Measurements from ENCODE around the gene CPTP. TPM values are rescaled to one million over a fixed set of nuclear protein-coding genes. Genes with fewer than 3 reads are reported as not detected.

CPTP gene
- total RNA-seq, 1 donor from 2014 or later, result 21.6 TPM

DNA sequence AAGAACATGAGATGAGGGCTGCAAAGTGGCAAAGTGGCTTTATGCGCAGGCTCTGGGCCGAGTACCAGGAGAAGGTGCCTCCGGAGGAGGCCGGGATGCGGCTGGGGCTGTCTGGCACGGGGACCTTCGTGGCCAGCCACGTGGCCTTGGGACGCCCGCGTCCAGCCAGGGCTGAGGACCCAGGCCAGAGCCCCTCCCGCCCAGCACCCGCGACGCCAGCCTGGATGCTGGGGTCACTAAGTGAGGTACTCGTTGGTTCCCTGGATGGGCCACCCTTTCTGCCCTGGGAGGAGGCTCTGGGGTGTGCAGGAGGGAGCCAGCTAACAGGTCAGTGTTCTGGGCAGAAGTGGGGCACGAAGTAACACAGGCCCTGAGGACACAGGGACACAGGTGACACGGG, 31.8 kb upstream of the CPTP start:
- no peak for DNase-seq

DNA sequence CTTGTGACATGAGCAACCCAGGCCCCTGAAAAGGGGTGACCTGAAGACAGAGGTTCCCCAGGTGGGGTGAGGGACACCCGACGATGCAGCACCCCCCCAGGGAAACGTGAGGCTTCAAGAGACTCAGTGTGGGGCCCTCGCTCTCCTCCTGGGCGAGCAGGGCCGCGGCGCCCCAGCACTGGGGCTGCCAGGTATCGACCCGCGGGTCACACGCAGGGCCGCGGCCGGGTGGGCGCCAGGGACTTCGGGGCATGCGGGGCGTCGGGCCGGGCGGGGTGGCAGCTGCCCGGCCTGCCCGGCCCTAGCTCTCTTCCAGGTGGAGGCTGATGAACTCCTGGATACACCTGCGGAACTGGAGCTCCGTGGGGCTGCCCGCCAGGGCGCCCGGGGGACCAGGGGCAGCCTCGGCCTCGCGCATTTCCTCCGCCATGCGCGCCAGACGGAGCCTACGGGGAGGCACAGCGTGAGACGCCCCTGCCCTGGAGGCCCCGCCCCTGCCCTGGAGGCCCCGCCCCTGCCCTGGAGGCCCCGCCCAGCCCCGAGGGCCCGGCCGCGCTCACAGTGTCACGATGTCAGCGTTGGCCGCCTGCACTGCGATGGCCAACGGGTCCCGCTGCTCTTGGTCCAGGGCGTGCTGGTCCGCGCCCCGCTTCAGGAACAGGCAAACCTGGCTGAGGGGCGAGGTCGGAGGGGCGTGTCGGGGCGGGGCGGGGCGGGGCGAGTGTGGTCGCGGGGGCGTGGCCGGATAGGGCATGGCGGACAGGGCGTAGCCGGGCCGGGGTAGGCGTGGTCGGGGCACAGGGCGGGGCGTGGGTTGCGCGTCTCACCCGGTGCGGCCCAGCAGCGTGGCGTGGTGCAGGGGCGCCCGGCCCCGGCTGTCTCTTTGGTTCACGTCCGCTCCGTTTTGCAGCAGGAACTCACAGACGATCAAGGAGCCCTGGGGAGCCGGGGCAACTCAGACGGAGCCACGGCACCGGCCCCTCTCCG, 31.0 kb upstream of the CPTP start:
- DNase-seq, result no peak

DNA sequence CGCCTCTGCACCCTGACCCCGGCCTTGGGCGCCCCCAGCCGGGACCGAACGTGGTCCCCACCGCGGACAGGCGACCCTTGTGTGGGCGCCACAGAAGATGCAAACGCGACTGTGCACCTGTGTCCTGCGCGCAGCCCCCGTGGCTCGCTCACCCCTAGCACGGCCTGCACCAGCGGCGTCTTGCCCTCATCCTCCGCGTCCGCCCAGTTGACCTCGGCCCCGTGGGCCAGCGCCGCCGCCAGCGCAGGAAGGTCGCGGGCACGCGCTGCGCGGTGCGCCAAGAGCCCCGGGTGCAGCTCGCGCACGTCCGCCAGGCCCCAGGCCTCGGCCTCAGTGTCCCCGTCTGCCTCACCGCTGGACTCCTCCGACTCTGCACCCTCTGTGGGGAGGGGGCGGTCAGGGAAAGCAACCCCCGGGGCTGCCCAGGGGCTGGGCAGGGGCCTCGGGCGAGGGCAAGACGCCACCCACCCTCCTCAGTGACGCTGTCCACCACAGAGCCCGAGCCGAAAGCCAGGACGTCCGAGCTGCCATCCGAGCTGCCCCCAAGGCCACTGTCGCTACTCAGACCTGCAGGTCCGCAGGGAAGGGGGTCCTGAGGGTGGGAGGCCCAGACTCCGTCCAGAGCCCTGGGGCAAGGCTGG, 30.2 kb upstream of the CPTP start:
- DNase-seq, result no peak

DNA sequence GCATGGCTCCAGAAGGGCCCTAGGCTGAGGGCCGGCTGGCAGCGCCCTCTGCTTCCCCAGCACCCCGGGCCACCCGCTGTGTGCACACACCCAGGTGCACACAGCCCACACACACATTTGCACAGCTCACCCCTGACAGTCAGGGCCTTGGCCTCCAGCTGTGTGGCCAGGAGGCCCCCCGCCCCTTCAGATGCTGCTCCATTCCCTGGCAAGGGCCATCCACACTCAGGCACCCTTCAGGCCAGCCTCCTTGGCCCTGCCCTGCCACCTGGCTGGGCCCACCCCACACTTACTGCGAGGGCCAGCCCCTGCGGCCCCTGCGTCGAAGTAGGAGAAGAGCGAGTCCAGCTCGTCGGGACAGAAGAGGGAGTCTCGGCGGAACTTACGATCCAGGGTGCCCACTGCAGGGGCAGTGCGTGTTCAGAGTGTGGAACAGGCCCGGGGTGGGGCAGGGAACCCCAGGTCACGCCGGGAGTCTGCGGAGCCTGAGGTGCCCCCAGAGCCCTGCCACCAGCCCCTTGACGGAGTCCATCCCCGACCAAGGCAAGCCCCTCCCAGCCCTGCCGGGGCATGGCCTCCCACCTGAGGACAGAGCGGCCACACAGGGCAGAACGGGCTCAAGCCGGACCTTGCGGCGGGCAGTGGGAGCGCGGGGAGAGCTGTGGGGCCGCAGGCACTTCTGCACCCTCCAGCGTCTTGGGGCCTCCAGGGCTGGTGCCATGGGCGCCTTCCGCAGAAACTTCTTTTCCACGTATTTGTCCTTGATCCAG, 29.3 kb upstream of the CPTP start:
- DNase-seq, result no peak

DNA sequence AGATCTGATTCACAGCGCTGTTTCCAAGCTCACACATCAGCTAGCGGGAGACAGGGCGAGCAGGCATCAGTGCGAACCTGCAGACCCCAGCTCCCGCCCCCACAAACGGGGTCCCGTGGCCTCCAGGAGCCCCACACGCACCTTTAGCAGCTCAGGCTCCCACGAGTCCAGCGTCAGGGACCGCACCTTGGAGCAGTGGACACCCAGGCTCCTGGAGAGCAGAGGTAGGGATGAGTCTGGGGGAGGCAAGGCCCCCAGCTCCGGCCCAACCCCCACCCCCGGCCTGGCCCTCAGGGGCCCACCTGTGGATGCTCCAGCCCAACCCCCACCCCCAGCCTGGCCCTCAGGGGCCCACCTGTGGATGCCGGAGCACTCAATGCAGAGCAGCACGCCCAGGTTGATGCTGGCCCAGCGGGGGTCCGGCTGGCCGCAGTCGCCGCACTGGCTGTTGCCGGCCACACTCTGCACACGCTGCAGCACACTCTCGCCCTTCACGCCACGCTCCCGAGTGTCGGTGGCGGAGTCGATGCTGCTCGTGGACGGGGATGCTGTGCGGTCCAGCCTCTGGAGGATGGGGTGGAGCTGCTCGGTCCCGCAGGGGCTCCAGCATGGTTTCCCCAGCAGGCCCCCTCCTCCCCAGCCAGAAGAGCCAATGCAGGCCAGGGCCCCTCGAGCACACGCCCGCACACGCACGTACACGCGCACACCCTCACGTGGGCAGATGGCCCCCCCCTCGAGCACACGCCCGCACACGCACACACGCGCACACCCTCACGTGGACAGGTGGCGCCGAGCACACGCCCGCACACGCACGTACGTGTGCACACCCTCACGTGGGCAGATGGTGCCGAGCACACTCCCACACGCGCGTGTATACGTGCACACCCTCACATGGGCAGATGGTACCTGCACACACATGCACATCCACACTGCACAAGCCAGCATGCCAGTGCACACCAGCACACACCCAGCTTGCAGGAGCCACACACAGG, 28.2 kb upstream of the CPTP start:
- DNase-seq, result no peak

DNA sequence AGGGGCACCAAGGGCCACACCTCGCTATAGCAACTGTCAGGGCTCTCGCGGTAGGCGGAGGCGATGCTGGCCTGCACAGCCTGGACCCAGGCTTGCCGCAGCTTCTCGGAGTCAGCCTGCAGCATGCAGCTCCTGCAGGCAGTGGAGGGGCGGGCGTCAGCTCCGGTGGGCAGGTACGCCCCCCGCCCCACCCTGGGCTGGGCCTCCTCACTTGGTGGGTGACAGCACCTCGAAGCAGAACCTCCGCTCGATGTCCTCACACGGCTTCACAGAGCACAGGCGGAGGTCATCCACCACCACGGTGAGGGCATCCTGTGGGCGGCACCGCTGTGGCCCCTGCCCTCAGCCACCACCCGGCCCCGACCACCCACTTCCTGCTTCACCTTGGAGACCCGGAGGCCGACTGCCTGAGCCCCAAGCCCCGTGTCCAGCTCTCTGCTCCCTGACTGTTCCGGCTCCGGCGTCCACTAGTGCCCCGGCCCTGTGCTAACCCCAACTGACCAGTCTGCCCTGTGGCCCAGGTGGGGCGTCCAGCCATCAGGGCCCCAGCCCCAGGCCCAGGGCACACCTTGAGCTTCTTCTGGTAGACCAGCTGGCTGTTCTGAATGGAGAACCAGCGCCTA, 26.7 kb upstream of the CPTP start:
- no peak for DNase-seq

DNA sequence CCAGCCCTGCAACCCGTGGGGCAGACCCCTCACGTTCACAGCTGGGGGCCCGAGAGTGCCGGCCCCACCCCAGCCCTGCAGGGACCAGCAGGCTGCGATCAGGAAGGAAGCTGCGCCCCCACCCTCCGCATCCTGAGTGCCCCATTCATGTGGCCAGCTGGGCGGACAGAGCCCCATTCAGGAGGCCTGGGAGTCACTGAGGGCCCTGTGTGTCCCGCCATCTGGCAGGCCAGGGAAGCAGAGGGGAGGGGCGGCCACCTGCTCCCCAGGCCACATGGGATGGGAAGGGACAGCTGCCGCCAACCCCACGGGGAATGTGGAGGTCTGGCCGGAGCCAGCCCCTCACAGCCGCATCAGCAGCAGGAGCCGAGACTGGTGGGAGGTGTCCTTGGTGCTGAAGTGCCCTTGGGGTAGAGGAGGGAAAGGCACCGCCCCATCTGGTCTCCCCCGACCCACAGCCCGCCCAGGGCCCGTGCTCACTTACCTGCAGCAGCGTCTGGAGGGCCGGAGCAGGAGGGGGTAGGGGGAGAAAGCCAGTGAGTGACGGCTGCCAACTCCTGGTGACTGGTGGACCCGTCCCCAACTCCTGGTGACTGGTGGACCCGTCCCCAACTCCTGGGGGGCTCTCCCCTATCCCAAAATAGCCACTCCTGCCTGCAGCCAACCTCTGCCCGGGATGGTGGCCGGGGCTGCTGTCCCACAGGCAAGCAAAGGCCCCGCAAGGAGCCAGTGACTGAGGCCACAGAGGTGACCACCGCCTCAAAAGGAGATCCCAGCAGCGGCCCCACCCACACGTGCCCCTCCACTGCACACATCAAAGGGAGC, 25.5 kb upstream of the CPTP start:
- DNase-seq, result peak; percentile 62

DNA sequence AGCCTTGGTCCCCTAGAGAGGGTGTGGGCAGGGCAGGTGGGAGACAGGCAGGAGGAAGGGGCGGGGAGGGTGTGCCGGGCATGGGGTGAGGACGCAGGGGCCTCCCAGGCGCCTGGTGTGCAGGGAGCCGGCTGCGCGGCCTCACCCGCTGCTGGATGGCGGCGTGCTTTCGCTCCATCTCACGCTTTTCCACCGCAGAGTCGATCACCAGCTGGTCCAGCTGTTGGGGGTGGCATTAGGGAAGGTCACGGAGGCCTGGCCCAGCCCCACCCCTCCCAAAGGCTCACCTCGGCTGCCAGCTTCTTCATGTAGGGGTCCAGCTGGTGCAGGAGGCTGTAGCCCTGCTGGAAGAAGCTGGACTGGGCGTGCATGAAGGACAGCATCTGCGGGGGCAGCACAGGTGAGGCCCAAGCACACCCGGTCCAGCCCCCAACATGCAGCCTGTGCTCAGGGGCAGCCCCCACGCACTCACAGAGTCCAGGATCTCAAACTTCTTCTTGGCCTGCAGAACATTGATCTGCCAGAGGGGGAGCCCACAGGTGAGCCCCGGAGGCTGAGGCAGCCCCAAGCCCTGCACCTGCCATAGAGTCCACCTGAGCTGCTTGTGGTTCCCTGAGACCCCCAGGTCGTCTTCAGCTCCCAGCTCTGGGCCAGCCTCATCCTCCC, 24.8 kb upstream of the CPTP start:
- no peak for DNase-seq

DNA sequence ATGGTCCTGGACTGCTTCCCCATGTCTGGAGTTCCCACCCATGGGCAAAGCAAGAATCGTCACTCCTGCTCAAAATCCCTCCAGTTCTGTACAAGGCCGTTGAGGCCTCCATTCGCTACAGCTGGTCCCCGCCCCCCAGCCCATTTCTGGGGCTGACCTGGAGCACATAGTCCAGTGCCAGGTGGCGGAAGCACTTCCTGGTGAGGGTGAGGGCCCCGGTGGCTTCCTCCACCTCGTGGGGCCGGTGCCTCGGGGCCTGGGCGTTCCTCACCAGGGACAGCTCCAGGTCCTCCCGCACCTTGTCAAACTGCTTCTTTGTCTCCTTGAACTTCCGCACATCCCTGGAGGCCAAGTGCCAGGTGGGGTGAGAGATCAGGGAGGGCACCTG, 24.3 kb upstream of the CPTP start:
- DNase-seq, result no peak

DNA sequence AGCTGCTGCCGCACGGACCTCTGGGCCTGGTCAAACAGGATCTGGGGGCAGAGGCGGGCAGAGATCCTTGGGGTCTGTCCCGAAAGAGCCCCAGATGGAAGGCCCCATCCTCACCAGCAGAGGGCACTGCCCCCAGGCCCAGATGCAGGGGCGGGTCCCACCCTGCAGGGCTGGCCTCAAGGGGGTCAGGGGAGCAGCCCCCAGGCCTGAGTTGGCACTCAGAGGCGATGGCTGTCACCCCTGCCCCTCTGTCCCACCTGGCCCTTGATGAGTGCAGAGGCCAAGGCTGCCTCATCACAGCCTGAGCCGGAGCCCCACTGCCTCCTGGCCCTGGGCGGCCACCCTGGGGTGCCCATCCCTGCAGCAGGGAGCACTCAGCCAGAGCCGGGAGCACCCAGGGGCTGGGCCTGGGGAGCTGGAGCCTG, 22.6 kb upstream of the CPTP start:
- peak; percentile 43 for DNase-seq

DNA sequence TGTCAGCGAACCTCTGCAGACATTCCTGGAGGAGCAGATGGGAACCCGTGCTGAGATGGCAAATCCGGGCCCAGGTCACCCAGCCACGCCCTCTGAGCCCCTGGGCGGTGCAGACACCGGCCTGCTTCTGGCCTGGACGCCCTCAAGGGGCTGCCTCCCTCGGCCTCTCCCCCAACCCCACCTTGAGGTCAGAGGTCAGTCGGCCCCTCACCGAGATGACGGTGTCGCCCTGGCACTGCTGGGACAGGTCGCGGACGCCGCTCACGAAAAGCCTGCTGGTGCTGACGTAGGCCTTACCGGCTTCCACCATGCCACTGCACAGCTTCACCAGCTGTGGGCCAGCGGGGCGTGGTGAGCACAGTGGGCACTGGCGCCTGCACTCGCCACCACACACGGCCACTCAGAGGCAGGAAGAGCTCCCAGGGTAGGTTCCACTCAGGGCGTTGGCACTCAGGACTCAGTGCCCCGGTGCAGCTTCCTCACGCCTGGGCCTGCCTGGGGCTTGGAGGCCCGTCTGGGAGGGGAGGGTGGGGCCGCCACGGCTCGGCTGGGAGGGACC, 21.6 kb upstream of the CPTP start:
- DNase-seq, result no peak

DNA sequence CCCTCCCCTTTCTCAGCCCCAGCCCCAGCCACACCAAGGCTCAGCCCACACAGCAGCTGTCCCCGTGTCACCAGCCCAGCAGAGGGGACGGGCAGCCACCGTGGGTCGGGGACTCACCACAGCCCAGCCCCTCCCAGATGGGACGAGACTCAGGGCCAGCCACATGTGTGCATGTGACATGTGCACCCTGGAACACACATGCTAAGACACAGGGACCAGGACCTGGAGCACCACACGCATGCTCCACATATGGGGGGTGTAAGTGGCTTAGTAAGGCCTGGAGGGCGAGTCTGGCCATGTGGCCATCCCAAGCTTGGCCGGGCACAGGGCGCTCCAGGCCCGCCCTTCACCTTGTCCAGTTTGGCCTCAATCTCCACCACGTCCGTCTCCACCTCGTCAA, 20.9 kb upstream of the CPTP start:
- DNase-seq, result no peak

DNA sequence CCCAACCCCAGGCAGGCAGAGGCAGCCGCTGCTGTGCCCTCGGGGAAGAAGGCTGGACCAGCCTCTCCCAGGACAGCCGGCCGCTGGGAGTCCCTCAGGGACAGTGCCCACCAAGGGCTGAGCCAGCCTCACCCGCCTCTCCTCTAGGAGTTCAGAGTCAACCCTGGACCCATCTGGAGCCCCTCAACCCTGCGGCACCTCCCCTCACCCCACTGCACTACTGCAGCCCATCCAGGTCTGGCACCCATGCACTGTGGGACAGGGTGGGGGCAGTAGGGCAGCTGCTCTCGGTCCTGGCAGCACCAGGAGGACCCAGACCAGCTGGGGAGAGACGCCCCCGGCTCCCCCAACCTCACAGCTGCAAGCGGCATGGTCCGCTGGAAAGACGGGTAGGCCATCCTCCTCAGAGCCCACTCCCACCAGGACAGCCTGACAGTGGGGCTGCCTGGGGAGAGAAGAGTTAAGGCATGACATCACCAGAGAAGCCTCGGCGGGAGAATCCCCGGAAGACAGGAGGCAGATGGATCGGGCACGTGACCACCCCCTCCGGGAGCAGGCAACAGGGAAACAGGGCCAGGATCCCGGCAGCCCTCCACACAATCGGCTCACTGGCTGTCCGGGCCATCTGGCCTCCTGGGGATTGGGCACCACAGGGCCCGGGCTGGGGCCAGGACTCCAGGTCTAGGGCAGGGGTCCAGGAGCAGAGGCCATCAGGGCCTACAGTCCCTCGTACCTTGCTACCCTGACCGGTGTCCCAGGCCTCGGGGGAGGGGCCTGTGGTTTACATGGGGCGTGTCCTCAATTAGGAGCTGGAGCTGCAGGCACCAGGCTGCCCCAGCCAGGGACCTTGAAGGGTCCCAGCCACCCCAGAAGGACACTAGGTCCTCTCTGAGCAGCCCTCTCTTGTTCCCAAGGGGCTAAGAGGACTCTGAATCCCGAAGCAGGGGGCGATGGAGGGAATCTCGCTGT, 20.0 kb upstream of the CPTP start:
- DNase-seq, result peak; percentile 44

DNA sequence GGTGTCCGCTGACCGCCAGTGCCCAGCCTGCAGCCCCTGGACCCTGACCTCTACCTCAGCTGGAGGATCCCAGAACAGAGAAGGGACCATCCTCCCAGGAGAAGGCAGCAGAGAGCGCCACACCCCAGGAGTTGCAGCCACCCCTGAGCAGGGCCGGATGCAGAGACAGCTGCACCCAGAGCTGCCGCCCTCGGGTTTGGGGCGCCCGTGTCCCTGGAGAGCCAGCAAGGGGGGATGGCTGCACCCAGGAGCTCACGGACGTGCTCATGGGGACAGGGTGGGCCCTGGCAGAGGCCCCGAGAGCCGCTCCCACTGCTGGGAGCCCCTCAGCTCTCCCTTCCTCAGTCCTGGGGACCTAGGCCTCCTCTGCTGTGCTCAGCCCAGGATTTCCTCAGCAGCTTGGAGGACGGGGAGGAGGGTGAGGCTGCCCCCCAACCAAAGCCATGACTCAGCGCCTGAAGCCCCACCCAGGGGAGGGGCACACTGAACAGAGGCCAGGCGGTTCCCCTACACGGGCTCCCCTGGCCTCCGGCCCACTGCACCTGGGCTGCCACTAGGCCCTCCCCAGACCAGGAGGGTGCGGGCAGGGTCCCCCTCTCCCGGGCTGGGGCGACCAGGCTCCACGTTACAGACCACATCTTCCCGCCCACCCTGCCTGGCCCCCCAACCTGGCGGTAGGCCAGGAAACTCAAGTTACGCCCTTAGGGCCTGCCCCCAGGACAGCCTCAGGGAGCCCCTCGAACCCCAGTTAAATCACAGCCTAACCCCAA, 19.1 kb upstream of the CPTP start:
- DNase-seq, result peak; percentile 48

DNA sequence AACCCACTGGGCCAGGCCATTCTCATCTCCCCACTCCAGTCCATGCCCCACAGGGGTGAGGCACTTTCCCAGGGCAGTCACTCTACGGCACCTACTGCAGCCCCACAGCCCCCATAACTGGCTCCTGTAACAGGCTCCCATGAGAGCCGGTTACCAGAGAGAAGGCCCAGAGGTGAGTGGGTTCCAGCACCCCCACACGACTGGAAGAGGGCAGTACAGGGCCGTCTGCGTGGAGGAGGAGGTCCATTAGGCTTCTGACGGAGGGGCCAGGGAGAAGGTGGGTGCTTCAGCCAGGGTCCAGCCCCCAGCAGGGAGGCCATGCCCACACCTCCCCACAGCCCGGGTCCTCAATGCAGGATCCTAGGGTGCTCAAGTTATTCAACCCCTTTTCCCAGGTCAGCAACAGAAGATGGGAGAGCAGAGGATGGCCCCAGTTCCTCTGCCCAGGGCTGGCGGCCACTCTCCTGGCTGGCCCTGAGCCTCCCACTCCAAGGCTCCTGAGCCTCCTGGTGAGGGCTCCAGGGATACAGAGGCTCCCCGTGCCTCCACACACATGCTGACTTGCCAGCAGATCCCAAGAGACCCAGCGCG, 18.4 kb upstream of the CPTP start:
- peak; percentile 25 for DNase-seq

DNA sequence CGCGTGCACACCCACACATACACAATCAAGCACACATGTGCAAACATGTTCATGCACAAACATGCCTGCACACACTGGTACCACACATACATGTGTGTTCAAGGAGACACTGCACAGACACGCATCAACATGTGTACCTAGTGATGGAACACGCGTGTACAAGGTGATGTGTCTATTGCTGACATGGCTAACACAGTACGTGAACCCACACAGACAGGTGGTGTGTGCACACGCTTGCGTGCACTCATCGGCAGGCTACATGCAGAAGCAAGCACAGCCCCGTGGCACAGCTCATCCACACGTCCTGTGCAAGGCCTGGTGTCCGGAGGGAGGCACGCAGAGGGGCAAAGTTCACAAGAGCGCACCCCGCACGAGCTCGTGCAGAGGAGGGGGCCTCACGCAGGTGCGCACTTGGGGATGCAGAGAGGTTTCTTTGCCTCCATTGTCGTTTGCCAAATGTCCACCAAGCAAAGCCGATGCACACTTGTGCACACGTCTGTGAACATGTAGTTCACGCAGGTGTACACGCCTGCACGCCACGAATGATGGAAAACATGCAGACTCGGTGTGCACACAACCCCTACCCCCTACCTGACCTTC, 17.8 kb upstream of the CPTP start:
- DNase-seq, result peak; percentile 18

Data from dermis blood vessel endothelial cell (primary cell).